Naive thymus-derived CD4-positive, alpha-beta T cell (primary cell): ENCODE results near the gene TTLL9. TPM values are rescaled to one million over a fixed set of nuclear protein-coding genes. Genes with fewer than 3 reads are reported as not detected.
A peak's percentile ranks its signal among the peaks of the same experiment; 100 is the strongest.

Experiments used
- ATAC-seq: fragments of 150-1000 bp; cut with Tn5 transposase; 2 replicates; pipeline ENCODE4 v1.10.0; 2021; ENCODE audit warnings: mild to moderate bottlenecking, moderate library complexity
- CTCF ChIA-PET: fragments of 350-600 bp; sonication (Branson Sonifier 250); formaldehyde crosslinking; loops from one replicate; lab custom pipeline; 2021; ENCODE audit warnings: antibody characterized with exemption; lab: Charles Lee
- POLR2A ChIA-PET: fragments of 350-600 bp; sonication (Branson Sonifier 250); formaldehyde crosslinking; loops from one replicate; lab custom pipeline; 2021; ENCODE audit warnings: antibody characterized with exemption, inconsistent platforms; lab: Charles Lee
- DNase-seq, 9 donors: peaks; one replicate each; pipeline versions ENCODE4 v3.0.0 to v3.0.0-alpha.2; 2020 to 2022; ENCODE audit warnings: mixed read lengths in 1 of 9
- H3K27ac ChIP-seq: one replicate; pipeline ENCODE4 v1.7.0; 2013; ENCODE audit warnings: mild to moderate bottlenecking, low read depth, low read length, moderate library complexity
- H3K27me3 ChIP-seq, 2 donors: one replicate each; pipeline ENCODE4 v1.7.0; 2013; ENCODE audit warnings: low read length in 2 of 2, mild to moderate bottlenecking in 2 of 2, moderate library complexity in 2 of 2; ENCODE audit not compliant: control insufficient read depth in 2 of 2, insufficient read depth in 2 of 2
- H3K36me3 ChIP-seq, 3 experiments: 1 replicate in 2 of 3; 2 replicates in 1 of 3; pipeline ENCODE4 v1.7.0; 2013; ENCODE audit warnings: low read length in 3 of 3, mild to moderate bottlenecking in 3 of 3, moderate library complexity in 1 of 3; ENCODE audit not compliant: insufficient read depth in 3 of 3, control insufficient read depth in 2 of 3
- H3K4me1 ChIP-seq, 2 donors: one replicate each; pipeline ENCODE4 v1.7.0; 2013; ENCODE audit warnings: low read length in 2 of 2, mild to moderate bottlenecking in 2 of 2, moderate library complexity in 1 of 2; ENCODE audit not compliant: control insufficient read depth in 2 of 2, insufficient read depth in 2 of 2
- H3K4me3 ChIP-seq: 2 replicates; pipeline ENCODE4 v1.7.0; 2013; ENCODE audit warnings: mild to moderate bottlenecking, low read length
- H3K9me3 ChIP-seq, 3 experiments: 1 replicate in 2 of 3; 2 replicates in 1 of 3; pipeline ENCODE4 v1.7.0; 2013; ENCODE audit warnings: low read length in 3 of 3; ENCODE audit not compliant: control insufficient read depth in 2 of 3
- H3K27ac Mint-ChIP-seq, 9 donors: one replicate each; pipeline ENCODE4 v1.8.0; 2020 to 2022; ENCODE audit warnings: mixed read lengths in 9 of 9, mild to moderate bottlenecking in 8 of 9, moderate library complexity in 5 of 9, inconsistent platforms in 2 of 9
- H3K27me3 Mint-ChIP-seq, 5 donors: one replicate each; pipeline ENCODE4 v1.8.0; 2021 to 2022; ENCODE audit warnings: mixed read lengths in 5 of 5, mild to moderate bottlenecking in 1 of 5
- H3K36me3 Mint-ChIP-seq, 5 donors: one replicate each; pipeline ENCODE4 v1.8.0; 2020 to 2022; ENCODE audit warnings: mixed read lengths in 5 of 5, mild to moderate bottlenecking in 3 of 5, inconsistent platforms in 1 of 5
- H3K4me1 Mint-ChIP-seq, 7 donors: one replicate each; pipeline ENCODE4 v1.8.0; 2020 to 2022; ENCODE audit warnings: mixed read lengths in 7 of 7, mild to moderate bottlenecking in 3 of 7, inconsistent platforms in 1 of 7
- H3K4me3 Mint-ChIP-seq, 10 donors: one replicate each; pipeline ENCODE4 v1.8.0; 2020 to 2022; ENCODE audit warnings: mild to moderate bottlenecking in 10 of 10, mixed read lengths in 10 of 10, moderate library complexity in 6 of 10, inconsistent platforms in 2 of 10
- H3K9me3 Mint-ChIP-seq, 11 donors: one replicate each; pipeline ENCODE4 v1.8.0; 2020 to 2022; ENCODE audit warnings: mixed read lengths in 11 of 11, mild to moderate bottlenecking in 4 of 11, inconsistent platforms in 1 of 11, moderate library complexity in 1 of 11
- intact Hi-C, 2 donors: fragments of 100-400 bp; cut with micrococcal nuclease; formaldehyde crosslinking; loops; one replicate each; pipeline ENCODE4 v1.15.1; 2023
- polyA plus RNA-seq, 2 donors: library from polyadenylated mRNA; unstranded; fragments of 300-500 nt; fragmentation: Illumina TruSeq; gene quantifications; one replicate each; pipeline ENCODE4 v1.2.3, GENCODE V29; 2021
- total RNA-seq, 6 experiments: library from RNA in 5 of 6; stranded (reverse) in 5 of 6; gene quantifications; 1 replicate in 5 of 6; 2 replicates in 1 of 6; pipeline ENCODE4 v1.2.3 and lab custom pipeline; 2021 to 2026

TTLL9 gene
- total and polyA plus RNA-seq, 7 experiments from 2014 or later, result not detected

DNA sequence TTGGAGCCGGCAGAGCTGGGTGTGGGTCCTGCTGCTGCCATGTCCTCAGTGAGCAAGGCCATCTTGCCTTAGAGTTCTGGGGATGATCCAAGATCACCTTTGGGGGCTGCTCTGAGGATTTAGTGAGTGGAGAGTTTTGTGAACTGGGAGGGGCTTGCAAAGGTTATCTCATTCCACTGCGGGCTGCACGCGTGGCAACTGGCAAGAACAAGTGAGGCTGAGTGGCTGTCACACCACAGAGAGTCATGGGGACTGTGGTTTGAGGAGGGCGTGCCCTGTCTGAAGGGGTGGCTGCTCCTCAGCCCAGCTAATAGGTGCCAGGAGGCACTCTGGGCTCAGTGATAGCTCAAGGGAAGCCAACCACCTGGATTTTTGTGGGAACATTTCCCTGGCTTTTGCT, 37.6 kb downstream of the TTLL9 start:
- CTCF ChIA-PET, result no interaction called here
- Mint-ChIP-seq H3K4me1 (peaks cover 0 to 3% (median 0%) of the 10 kb centered on the region in 7 donors), H3K9me3 (peaks cover 0 to 2% (median 0%) of the 10 kb centered on the region in 11 donors), H3K4me3 (no peak overlapping the region), H3K27me3 (peaks cover 0 to 7% (median 0%) of the 10 kb centered on the region in 5 donors), H3K36me3 (no peaks in the 10 kb centered on the region), H3K27ac (no peak overlapping the region)
- no peak overlapping the region for H3K4me3 ChIP-seq
- no peaks in the 10 kb centered on the region for H3K9me3 ChIP-seq
- no peaks in the 10 kb centered on the region for H3K4me1 ChIP-seq
- no peaks in the 10 kb centered on the region for H3K27me3 ChIP-seq
- POLR2A ChIA-PET, result no interaction called here
- intact Hi-C loops, result no loop called here
- no peaks in the 10 kb centered on the region for H3K36me3 ChIP-seq
- DNase-seq, result no peak
- peak; percentile 29 for ATAC-seq
- H3K27ac ChIP-seq, result no peak overlapping the region

- intact Hi-C loops, result no loop called here
- Histone ChIP-seq H3K36me3 (no peaks in the 10 kb centered on the region), H3K4me1 (no peaks in the 10 kb centered on the region), H3K4me3 (no peak overlapping the region), H3K27ac (no peak overlapping the region), H3K27me3 (no peaks in the 10 kb centered on the region), H3K9me3 (no peaks in the 10 kb centered on the region)
- Mint-ChIP-seq H3K27ac (no peak overlapping the region), H3K36me3 (no peaks in the 10 kb centered on the region), H3K9me3 (peaks cover 0 to 2% (median 0%) of the 10 kb centered on the region in 11 donors), H3K27me3 (peaks cover 0 to 5% (median 0%) of the 10 kb centered on the region in 5 donors), H3K4me1 (peaks cover 0 to 3% (median 0%) of the 10 kb centered on the region in 7 donors), H3K4me3 (no peak overlapping the region)
- POLR2A ChIA-PET, result no interaction called here
- CTCF ChIA-PET, result no interaction called here
- ATAC-seq, result no peak
- DNase-seq, result no peak
These were observed 38.0 kb downstream of the TTLL9 start for GRCh38 chr20:31908424-31908823.

GRCh38 chr20:31909253-31910070, 39.0 kb downstream of the TTLL9 start:
- H3K27me3 ChIP-seq, result no peaks in the 10 kb centered on the region

GRCh38 chr20:31910071-31910803, 39.8 kb downstream of the TTLL9 start:
- H3K27me3 Mint-ChIP-seq, result peaks cover 0 to 5% (median 0%) of the 10 kb centered on the region in 5 donors
- POLR2A ChIA-PET, result no interaction called here
- H3K4me1 Mint-ChIP-seq, result peaks cover 0 to 3% (median 0%) of the 10 kb centered on the region in 7 donors
- DNase-seq (no peak), ATAC-seq (no peak)
- intact Hi-C loops, result no loop called here
- Histone ChIP-seq H3K36me3 (no peaks in the 10 kb centered on the region), H3K27ac (no peak overlapping the region), H3K27me3 (no peaks in the 10 kb centered on the region), H3K4me3 (no peak overlapping the region), H3K4me1 (no peaks in the 10 kb centered on the region), H3K9me3 (no peaks in the 10 kb centered on the region)
- no peaks in the 10 kb centered on the region for H3K36me3 Mint-ChIP-seq
- CTCF ChIA-PET, result interaction anchor here (0.6 kb wide), 1 partner anchor 284 kb away, joined by 4 read pairs; no protein-coding TSS in a partner anchor
- no peak overlapping the region for H3K4me3 Mint-ChIP-seq
- no peak overlapping the region for H3K27ac Mint-ChIP-seq
- H3K9me3 Mint-ChIP-seq, result peaks cover 0 to 2% (median 0%) of the 10 kb centered on the region in 11 donors

More at GRCh38 chr20:31909253-31910070, 39.0 kb downstream of the TTLL9 start:
- no peaks in the 10 kb centered on the region for H3K36me3 Mint-ChIP-seq
- Histone ChIP-seq H3K27ac (no peak overlapping the region), H3K4me3 (no peak overlapping the region), H3K9me3 (no peaks in the 10 kb centered on the region), H3K36me3 (no peaks in the 10 kb centered on the region), H3K4me1 (no peaks in the 10 kb centered on the region)
- H3K4me3 Mint-ChIP-seq, result no peak overlapping the region
- intact Hi-C loops, result no loop called here
- H3K9me3 Mint-ChIP-seq, result peaks cover 0 to 2% (median 0%) of the 10 kb centered on the region in 11 donors
- CTCF ChIA-PET, result no interaction called here
- POLR2A ChIA-PET, result no interaction called here
- H3K4me1 Mint-ChIP-seq, result peaks cover 0 to 3% (median 0%) of the 10 kb centered on the region in 7 donors
- H3K27ac Mint-ChIP-seq, result no peak overlapping the region
- no peak for DNase-seq
- ATAC-seq, result no peak
- peaks cover 0 to 5% (median 0%) of the 10 kb centered on the region in 5 donors for H3K27me3 Mint-ChIP-seq

- POLR2A ChIA-PET, result no interaction called here
- Mint-ChIP-seq H3K27me3 (peaks cover 0 to 8% (median under 1%) of the 10 kb centered on the region in 5 donors), H3K27ac (no peak overlapping the region), H3K4me3 (no peak overlapping the region), H3K4me1 (no peaks in the 10 kb centered on the region), H3K36me3 (no peaks in the 10 kb centered on the region), H3K9me3 (peaks cover 0 to 2% (median 0%) of the 10 kb centered on the region in 11 donors)
- Histone ChIP-seq H3K27me3 (no peaks in the 10 kb centered on the region), H3K27ac (no peak overlapping the region), H3K9me3 (no peaks in the 10 kb centered on the region), H3K36me3 (no peaks in the 10 kb centered on the region), H3K4me3 (no peak overlapping the region), H3K4me1 (no peaks in the 10 kb centered on the region)
- CTCF ChIA-PET, result no interaction called here
- DNase-seq, result no peak
- ATAC-seq, result no peak
- intact Hi-C loops, result no loop called here
These were observed 43.2 kb downstream of the TTLL9 start for GRCh38 chr20:31913431-31914157.

DNA sequence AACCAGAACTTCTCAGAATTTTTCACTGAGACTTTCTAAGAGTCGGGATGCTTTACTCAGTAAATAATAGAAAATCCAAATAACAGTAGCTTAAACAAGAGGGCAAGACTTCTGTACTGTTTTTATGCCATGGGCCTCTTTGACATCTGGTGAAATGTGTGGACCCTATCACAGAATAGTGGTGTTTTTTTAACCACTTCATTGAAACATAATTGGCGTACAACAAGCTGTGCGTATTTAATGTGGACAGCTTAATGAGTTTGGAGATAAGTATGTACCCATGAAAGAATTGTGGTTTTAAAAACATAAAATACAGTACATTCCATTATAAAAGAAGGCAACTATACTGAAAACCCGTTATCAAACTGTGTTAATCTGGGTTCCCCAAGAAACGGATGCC, 43.7 kb downstream of the TTLL9 start:
- H3K27me3 Mint-ChIP-seq, result peaks cover 0 to 10% (median 6%) of the 10 kb centered on the region in 5 donors
- no peak overlapping the region for H3K4me3 Mint-ChIP-seq
- no peaks in the 10 kb centered on the region for H3K9me3 Mint-ChIP-seq
- Histone ChIP-seq H3K27ac (no peak overlapping the region), H3K9me3 (no peaks in the 10 kb centered on the region), H3K36me3 (no peaks in the 10 kb centered on the region), H3K27me3 (no peaks in the 10 kb centered on the region), H3K4me1 (no peaks in the 10 kb centered on the region), H3K4me3 (no peak overlapping the region)
- no peak for ATAC-seq
- H3K27ac Mint-ChIP-seq, result no peak overlapping the region
- ChIA-PET POLR2A (no interaction called here), CTCF (no interaction called here)
- H3K4me1 Mint-ChIP-seq, result no peaks in the 10 kb centered on the region
- intact Hi-C loops, result no loop called here
- no peaks in the 10 kb centered on the region for H3K36me3 Mint-ChIP-seq
- no peak for DNase-seq
